Measurements from ENCODE around the gene GPR132. TPM values are rescaled to one million over a fixed set of nuclear protein-coding genes. Genes with fewer than 3 reads are reported as not detected.

Gene GPR132, protein sequence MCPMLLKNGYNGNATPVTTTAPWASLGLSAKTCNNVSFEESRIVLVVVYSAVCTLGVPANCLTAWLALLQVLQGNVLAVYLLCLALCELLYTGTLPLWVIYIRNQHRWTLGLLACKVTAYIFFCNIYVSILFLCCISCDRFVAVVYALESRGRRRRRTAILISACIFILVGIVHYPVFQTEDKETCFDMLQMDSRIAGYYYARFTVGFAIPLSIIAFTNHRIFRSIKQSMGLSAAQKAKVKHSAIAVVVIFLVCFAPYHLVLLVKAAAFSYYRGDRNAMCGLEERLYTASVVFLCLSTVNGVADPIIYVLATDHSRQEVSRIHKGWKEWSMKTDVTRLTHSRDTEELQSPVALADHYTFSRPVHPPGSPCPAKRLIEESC
- total RNA-seq (2022; extraction: Qiagen RNA extraction): 0.40 to 0.68 TPM (median 0.55 TPM) in 5 replicates

DNA sequence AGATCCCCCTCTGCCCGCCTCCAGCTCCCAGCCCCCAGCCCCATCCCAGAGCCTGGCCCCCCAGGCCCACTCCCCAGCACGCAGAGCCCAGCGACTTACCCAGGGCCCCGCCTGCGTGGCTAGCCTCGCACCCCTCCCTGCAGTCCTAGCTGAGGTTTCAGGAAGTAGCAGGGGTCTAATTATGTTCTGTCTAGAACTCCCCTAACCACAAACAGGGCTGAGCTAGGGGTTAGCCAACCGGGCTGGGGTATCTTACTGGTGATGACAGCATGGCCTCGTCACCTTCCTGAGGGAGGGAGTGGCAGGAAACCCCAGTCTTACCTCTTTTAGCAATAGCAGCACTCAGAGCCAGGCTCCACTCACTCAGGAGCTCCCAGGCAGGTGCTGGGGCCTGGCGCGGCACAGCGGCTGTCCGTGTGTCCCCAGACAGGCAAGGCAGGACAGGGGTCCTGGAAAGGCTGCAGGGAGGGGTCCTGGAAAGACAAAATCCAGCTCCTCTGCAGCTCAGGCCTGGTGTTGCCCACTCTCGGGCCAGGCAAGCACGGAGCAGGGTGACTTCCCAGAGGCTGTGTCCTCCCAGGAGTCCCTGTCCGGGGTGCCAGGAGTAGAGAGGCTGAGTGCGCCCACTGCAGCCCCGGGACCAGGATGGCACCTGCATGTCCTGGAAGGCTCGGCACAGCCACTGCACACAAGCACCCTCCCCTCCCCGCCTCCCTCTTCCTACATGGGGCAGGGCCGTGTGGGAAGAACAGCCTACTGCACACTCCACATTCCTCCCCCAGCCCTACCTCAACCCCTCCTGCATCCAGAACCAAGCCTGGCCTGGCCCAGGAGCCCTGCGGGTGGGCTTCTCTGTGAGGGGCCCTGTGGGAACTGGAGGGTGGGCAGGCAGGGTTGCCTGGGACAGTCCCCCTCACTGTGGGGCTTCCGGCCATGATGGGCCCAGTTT, at the start of gene GPR132:
Gene GPR132 (minus strand): TSS at position 151 of the 949 bp plus-strand sequence. CDS start 10,010 bp downstream, outside the sequence.

GRCh38 chr14:105020815-105021655, 44.2 kb downstream of the GPR132 start, which contains the start of gene CDCA4:
Gene CDCA4 (minus strand): TSS chr14:105021083. CDS start chr14:105011929, 9,154 bp downstream.

Other genes starting within 250 kb of the GPR132 start
- 18.0 to 27.3 TPM (median 23.5 TPM) in 5 replicates for gene CEP170B, start 200.2 kb downstream of the GPR132 start, total RNA-seq (2022; extraction: Qiagen RNA extraction)
- gene PLD4, start 140.6 kb downstream of the GPR132 start, total RNA-seq (2022; extraction: Qiagen RNA extraction): 0.05 to 0.15 TPM (median 0.09 TPM) in 5 replicates
- 188 to 232 TPM (median 198 TPM) in 5 replicates for gene AHNAK2, start 87.1 kb downstream of the GPR132 start, total RNA-seq (2022; extraction: Qiagen RNA extraction)
- gene CLBA1, start 79.6 kb downstream of the GPR132 start, total RNA-seq (2022; extraction: Qiagen RNA extraction): 14.6 to 18.0 TPM (median 15.8 TPM) in 5 replicates
- gene CDCA4, start 44.3 kb downstream of the GPR132 start, total RNA-seq (2022; extraction: Qiagen RNA extraction): 43.4 to 49.6 TPM (median 45.2 TPM) in 5 replicates
- 16.3 to 28.4 TPM (median 23.6 TPM) in 5 replicates for gene JAG2, start 103.3 kb upstream of the GPR132 start, total RNA-seq (2022; extraction: Qiagen RNA extraction)
- 22.3 to 49.6 TPM (median 43.3 TPM) in 5 replicates for gene NUDT14, start 115.9 kb upstream of the GPR132 start, total RNA-seq (2022; extraction: Qiagen RNA extraction)
- 31.1 to 45.1 TPM (median 41.8 TPM) in 5 replicates for gene BTBD6, start 183.1 kb upstream of the GPR132 start, total RNA-seq (2022; extraction: Qiagen RNA extraction)
- 25.7 to 29.8 TPM (median 28.7 TPM) in 5 replicates for gene BRF1, start 235.6 kb upstream of the GPR132 start, total RNA-seq (2022; extraction: Qiagen RNA extraction)
- gene PACS2, start 249.3 kb upstream of the GPR132 start, total RNA-seq (2022; extraction: Qiagen RNA extraction): 20.0 to 30.1 TPM (median 25.9 TPM) in 5 replicates